Eye (tissue), 1 donor: Measurements from ENCODE around the gene NTF3.

ENCODE experiments used
- DNase-seq: peaks from one replicate; pipeline ENCODE4 v3.0.0-alpha.2; 2015

Gene NTF3

GRCh38 chr12:5459051-5459782 lies 27.3 kb downstream of the NTF3 start:
- DNase-seq: no peak

- no peak for DNase-seq
Observed at GRCh38 chr12:5460817-5461216, 28.9 kb downstream of the NTF3 start.

- DNase-seq: no peak
Observed at GRCh38 chr12:5461966-5462365, 30.1 kb downstream of the NTF3 start.

GRCh38 chr12:5464096-5464495 lies 32.2 kb downstream of the NTF3 start:
- no peak for DNase-seq

GRCh38 chr12:5465384-5465783 lies 33.5 kb downstream of the NTF3 start:
- DNase-seq: no peak

GRCh38 chr12:5466521-5466960 lies 34.6 kb downstream of the NTF3 start:
- no peak for DNase-seq

- no peak for DNase-seq
Observed at GRCh38 chr12:5467931-5468330, 36.0 kb downstream of the NTF3 start.

GRCh38 chr12:5470221-5470620 lies 38.3 kb downstream of the NTF3 start:
- no peak for DNase-seq

- no peak for DNase-seq
Observed at GRCh38 chr12:5470703-5471102, 38.8 kb downstream of the NTF3 start.

- DNase-seq: no peak
Observed at GRCh38 chr12:5473076-5473782, 41.3 kb downstream of the NTF3 start.

GRCh38 chr12:5473783-5474116 lies 41.8 kb downstream of the NTF3 start:
- no peak for DNase-seq

- DNase-seq: no peak
Observed at GRCh38 chr12:5476356-5476755, 44.4 kb downstream of the NTF3 start.

GRCh38 chr12:5478081-5478706 lies 46.3 kb downstream of the NTF3 start:
- DNase-seq: peak; percentile 42

GRCh38 chr12:5479761-5480160 lies 47.9 kb downstream of the NTF3 start:
- DNase-seq: no peak

GRCh38 chr12:5480218-5480937 lies 48.5 kb downstream of the NTF3 start:
- peak; percentile 84 for DNase-seq

GRCh38 chr12:5480938-5481303 lies 49.0 kb downstream of the NTF3 start:
- no peak for DNase-seq

- no peak for DNase-seq
Observed at GRCh38 chr12:5481645-5482044, 49.7 kb downstream of the NTF3 start.

- DNase-seq: no peak
Observed at GRCh38 chr12:5484426-5484825, 52.5 kb downstream of the NTF3 start.

GRCh38 chr12:5485454-5485853 lies 53.5 kb downstream of the NTF3 start:
- no peak for DNase-seq

GRCh38 chr12:5487076-5487475 lies 55.2 kb downstream of the NTF3 start:
- DNase-seq: no peak

GRCh38 chr12:5487948-5488625 lies 56.2 kb downstream of the NTF3 start:
- peak; percentile 68 for DNase-seq

- DNase-seq: no peak
Observed at GRCh38 chr12:5488626-5488955, 56.7 kb downstream of the NTF3 start.

GRCh38 chr12:5489017-5489416 lies 57.1 kb downstream of the NTF3 start:
- DNase-seq: no peak
